ENCODE data around the gene MCM7.

Gene MCM7

DNA sequence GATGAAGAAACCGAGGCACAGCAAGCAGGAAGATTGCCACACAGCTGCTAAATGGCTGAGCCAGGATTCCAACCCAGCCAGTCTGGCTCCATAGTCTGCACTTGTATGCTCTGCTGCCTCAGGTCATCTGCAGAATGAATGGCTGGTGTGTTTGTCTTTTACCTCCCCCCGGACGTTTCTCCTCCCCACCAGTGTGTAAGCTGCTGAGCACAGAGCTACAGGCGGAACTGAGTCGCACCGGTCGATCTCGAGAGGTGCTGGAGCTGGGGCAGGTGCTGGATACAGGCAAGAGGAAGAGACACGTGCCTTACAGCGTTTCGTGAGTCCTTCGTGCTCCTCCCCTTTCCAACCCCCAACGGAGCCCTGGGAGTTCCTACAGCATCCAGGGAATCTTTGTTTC lies 20.9 kb upstream of the MCM7 start:
- ATAC-seq = no peak

DNA sequence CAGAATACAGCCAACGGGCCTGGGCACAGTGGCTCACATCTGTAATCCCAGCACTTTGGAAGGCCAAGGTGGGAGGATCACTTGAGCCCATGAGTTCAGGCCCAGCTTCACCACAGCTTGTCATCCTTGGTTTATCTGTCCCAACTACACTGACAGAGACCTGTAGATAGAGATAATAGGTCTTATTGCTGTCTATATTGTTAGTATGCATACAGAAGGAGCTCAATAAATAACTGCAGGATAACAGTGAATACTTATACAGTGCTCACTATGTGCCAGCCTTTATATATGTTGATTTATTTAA lies 19.5 kb upstream of the MCM7 start:
- ATAC-seq = no peak

DNA sequence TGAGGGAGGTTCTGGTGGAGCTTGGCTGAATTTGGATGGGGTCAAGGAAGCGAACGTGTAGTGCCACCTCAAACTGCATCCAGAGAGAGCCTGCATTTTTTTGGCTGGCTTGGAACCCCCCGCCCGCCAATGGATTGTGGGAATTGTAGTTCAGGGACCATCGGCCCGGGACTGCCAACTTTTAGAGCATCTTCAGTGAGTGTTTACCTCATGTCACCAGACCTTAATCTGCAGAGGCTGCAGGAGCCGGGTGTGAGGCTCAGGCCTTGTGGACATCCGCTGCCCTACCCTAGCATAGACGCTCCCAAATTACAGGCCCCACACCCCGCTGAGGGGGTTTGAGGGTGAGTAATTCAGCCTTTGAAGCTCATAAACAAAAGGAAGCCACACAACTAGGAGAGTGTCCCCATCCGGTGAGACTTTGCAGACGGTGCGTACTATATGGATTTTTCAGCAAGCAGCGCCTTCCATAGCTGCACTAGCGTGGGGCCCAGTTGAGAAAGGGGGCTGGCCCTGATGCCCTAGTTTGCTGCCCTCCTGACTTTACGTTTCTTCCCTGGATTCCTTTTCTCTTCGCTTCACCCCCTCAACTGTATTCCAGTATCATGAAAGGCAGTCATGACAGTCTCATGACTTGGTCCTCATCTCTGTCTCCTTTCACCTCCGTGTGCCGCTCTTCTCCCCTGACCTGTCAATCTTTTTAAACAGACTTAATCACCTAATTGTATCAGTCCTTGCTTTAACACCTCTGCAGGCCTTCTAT lies 19.0 kb upstream of the MCM7 start:
- peak; percentile 55 to 68 for ATAC-seq

DNA sequence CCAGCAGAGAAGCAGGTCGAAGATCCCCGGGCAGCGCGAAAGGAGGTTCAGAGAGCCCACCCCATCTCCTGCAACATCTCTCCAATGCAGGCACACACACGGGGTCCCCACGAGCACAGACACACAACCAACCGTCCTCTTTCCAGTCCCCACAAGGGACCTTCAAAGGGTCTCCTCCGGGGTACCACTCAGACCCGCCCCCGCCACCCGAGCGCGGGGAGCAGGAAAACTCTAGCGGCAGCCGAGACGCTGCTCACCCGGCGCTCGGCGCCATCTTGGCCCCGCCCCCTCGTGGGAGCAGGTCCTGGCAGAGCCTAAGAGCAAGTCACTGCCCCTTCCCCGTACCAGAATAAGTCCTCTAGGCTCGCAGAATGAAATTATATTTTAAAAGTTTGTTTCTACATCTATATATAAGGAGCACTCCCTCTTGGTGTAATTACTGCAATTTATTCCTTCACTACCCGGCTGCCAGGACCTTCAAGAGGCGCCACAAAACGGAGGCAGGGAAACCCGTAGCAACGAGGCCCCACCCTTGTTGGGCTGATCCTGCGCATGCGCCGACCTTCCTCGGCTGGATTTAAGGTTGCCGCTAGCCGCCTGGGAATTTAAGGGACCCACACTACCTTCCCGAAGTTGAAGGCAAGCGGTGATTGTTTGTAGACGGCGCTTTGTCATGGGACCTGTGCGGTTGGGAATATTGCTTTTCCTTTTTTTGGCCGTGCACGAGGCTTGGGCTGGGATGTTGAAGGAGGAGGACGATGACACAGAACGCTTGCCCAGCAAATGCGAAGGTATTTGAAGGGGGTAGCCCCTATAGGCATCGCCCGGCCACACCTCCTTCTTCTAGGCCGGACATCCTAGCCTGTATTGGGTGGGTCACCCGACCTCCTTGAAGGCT lies 18.1 kb upstream of the MCM7 start, which contains the start of the genes CNPY4 and TAF6:
CNPY4 (plus strand) TSS at position 563 of the 898 bp plus-strand sequence; CDS start at position 674, 111 bp downstream.
TAF6 (minus strand) TSS at position 287 of the 898 bp plus-strand sequence. CDS start 5,149 bp downstream, outside the sequence.
- ATAC-seq = peak; percentile 78 to 80

DNA sequence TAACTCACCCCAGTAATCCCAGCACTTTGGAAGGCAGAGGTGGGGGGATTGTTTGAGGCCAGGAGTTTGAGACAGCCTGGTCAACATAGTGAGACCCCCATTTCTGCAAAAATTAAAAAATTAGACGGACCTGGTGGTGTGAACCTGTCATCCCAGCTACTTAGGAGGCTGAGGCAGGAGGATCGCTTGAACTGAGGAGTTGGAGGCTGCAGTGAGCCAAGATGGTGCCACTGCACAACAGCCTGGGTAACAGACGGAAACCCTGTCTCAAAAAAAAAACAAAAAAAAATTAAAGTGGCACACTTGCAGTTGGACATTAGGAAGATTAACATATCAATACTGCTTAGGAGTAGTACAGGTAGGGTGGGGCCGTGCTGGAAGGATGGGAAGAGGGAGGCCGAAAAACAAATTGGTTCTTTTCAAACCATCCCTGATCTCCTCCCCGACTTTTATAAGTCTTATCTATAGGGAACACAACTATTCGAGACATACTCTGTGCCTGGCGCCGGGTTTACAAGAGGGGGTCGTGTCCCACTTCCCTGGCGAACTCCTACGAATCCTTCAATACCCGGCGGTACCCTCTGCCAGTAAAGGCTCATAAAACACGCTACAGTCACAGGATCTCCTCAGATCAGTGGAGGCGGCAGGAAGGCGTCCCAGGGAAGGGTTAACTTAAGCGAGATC lies 17.3 kb upstream of the MCM7 start:
- no peak for ATAC-seq

DNA sequence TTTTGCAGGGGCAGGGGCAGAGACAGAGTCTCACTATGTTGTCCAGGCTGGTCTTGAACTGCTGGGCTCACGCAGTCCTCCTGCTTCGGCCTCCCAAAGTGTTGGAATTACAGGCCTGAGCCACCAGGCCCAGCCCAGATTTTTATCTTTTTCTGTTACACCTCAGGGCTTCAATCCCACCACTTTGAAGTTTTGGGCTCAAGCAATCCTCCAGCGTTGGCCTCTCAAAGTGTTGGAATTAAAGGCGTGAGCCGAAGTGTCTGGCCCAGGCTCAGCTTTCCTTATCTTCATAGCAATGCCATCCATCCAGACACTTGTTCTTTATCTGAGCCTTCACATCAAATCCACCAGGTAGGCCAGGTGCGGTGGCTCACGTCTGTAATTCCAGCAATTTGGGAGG lies 13.8 kb upstream of the MCM7 start:
- no peak for ATAC-seq

DNA sequence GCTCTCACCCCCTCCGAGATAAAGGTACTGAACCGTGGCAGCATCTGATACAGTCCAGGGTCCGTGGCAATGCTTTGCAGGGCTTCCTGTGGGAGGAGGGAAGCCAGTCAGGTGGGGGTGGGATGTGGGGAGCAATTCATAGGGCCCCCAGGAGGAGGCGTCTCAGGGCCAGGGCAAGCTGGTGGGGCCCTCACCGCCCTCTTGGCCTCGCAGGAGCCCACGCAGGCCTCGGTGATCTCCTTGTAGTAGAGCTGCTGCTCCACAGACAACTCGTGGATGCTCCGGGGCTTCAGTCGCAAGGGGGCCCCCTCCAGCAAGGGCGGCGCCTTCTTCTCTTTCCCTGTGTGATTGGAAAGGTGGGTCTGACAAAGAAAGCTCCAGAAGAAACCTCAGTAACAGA lies 10.7 kb upstream of the MCM7 start:
- no peak for ATAC-seq

DNA sequence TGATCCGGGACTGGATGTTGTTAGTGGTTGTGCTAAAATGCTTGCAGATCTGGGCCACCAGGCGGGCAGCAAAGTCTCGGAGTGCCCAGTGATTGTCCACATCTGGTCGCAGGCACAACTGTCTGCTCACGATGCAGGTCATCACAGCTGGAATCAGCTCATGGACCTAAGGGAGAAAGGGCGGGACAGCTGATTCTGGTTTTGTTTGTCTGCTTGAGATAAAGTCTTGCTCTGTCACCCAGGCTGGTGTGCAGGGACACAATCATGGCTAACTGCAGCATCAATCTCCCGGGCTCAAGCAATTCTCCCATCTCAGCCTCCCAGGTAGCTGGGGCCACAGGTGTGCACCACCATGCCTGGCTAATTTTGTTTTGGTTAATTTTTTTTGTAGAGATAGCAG lies 10.0 kb upstream of the MCM7 start:
- ATAC-seq = no peak

DNA sequence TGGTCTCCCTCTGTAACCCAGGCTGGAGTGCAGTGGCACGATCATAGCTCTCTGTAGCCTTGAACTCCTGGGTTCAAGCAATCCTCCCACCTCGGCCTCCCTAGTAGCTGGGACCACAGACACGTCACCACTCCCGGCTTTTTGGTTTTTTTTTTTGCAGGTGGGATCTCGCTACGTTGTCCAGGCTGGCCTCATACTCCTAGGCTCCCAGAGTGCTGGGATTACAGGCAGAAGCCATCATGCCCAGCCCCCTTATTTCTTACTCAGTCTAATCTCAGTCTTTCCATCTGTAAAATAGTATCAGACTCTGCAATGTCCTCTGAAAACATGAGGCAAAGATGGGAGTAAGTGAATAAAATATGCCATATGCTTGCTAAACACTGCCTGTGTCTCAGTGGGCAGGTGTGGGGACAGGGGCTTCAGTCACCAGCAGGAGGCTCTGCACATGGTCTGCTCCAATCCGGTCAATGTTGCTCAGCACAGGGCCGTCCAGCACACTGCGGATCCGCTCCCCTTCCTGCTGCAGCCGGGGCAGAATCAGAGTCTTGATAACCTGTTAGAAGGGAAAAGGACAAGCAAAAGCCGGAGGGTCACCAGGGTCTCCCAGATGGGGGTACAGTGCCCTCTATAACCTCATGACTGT lies 8.4 kb upstream of the MCM7 start:
- ATAC-seq = no peak

DNA sequence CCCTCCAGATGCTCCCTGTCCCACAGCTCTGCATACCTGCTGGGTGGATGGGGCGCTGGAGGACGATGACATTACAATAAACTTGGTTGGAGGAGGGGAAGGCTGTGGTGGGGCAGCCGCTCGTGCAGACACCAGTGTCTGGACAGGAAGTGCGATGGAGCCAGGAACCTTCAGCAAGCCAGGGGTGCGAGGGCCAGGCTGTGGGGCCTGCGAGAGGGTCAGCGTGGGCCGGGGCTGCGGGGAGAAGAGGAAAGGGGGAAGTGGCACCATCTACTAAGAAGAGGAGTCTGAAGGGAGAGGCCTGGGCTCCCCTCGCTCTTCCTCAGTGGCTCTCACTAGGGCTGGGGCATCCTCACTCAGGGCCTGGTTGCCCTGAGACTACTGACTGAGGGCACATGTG lies 6.7 kb upstream of the MCM7 start:
- ATAC-seq = no peak

DNA sequence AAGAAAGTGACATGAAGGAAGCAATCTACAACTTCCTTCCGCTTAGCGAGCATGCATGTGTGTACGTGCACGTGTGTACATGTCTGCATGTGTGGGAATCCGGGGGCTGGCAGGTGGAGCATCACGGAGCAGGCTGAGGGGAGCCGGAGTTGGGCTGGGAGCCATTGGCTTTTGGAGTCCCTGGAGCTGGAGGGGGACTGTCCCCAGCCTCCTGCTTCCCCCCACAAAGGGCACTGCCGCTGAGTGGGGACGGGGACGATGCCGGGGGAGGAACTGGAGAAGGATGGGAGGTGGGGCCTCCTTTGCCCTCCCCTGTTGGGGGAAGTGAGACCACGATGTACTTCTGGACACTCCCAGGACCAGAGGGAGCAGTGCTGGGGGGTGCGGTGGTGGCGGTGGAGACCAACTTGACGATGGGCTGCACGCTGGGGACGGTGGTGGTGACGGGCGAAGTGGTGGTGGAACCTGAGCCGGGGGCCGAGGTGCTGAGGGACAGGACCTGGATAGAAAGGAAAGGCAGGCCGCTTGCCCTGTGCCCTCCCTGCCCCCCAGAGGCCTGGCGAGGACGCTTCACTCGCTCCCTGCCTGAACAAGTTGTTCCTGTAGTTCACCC lies 6.0 kb upstream of the MCM7 start:
- no peak for ATAC-seq

DNA sequence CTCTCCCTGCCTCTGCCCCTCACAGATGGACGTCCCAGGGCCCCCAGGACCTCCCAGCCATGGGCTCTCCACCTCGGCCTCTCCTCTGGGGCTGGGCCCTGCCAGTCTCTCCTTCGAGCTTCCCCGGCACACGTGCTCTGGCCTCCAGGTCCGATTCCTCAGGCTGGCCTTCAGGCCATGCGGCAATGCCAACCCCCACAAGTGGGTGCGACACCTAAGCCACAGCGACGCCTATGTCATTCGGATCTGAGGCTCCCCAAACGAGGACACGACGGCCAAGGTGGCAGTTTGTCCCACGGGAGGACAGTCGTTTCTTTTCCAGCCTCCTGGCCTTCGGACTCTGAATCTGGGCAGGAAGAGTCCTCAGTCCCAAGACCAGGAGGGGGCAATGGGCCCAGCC lies 5.4 kb upstream of the MCM7 start:
- no peak for ATAC-seq

DNA sequence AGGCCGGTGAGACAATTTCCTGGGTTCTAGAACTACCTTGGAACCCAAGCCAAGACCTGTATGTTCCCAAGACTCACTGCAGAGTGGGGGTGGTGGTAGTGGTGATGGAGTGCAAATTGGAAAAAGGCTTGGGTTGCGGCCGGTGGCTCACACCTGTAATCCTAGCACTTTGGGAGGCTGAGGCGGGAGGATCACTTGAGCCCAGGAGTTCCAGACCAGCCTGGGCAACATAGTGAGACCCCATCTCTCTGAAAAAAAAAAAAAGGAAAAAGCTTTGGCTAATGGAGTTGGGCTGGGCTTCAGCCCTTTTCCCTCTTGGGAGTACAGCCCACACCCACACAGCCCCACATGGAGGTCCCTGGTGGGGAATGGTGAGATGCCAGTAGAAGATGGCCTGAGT lies 4.3 kb upstream of the MCM7 start:
- ATAC-seq = no peak

DNA sequence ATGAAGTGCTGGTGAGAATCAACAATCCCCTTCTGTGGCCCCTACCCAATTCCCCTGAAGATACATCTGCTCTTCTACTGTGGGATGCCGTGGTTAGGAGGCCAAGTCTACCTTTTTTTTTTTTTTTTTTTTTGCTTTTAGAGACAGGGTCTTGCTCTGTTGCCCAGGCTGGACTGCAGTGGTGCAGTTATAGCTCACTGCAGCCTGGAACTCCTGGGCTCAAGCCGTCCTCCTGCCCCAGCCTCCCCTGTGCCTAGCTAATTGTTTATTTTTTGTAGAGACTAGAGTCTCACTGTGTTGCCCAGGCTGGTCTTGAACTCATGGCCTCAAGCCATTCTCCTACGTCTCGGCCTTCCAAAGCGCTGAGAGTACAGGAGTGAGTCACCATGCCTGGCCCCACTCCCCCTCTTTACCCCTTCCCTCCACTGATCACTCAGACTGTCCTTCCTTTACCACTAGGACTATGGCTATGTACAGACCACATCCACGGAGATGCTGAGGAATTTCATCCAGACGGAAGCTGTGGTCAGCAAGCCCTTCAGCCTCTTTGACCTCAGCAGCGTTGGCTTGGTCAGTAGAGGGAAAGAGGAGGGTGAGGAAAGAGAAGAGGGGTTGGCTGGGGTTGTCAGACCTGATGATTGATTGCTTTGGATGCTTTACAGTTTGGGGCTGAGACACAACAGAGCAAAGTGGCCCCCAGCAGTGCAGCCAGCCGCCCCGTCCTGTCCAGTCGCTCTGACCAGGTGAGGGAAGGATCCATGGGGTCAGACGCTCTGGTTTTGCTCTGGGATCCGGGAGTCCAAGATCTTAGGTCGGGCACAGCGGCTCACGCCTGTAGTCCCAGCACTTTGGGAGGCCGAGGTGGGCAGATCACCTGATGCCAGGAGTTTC lies 2.0 kb upstream of the MCM7 start:
- no peak for ATAC-seq

DNA sequence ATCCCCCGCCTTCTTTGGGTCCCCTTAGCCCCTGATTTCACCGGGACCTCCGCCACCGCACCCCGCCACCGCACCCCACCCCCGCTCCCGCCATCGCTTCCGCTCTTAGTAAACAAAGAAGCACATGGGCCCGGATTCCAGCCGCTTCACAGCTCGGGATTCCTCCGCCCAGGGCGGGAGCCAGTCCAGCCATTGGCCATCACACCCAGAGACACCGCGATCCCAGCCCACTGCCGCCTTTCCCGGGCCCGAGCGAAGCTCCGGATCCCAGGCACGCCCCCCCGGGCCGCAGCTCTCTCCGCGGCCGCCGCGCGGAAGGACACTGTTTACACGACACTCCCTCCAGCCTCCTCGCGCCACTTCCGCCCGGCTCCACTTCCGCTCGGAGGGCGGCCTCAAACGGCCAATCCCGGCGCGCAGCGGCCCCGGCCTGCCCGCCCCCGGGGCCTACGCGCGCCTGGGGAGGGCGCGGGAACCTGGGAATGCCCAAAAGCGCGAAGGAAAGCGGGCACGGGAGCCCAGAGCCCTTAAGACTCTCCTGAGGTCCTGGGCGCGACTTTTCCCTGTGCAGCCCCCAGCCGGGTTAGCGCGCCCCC lies 679 bp downstream of the MCM7 start:
- peak; percentile 75 to 77 for ATAC-seq

DNA sequence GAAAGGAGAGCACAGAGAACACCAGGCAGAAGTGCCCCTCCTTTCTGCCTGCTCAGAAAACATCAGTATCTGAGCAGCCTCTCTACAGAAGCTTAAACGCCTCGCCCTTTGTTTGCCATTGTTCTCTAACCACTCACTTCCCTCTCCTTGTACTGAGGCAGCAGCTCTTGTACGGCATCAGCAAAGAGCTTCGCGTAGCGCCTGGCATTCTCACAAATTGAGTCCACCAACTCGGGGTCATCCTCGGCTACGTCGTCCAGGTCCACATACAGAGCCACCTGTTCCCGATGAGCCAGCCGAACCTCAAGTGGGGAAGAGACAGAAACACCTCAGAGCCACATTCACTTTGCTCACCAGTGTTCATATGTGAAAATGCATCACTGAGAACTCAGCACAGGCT lies 1.7 kb downstream of the MCM7 start:
- no peak for ATAC-seq

DNA sequence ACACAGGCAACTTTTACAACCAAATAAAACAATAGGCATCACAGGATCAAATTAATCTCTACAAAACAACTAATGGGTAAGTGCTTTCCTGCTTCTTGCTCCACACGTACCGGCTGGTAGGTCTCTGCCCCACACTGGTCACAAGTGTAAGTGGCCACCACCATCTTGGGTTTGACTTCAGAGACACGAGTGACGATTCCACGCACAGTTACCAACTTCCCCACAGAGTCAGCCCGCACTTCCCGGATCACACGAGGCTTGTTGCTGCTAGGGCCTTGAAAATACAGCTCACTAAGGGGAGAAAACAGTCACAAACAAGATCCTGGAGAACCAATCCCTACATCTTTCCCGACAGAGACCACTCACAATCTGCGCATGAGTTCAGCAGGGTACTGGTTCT lies 2.3 kb downstream of the MCM7 start:
- no peak for ATAC-seq

DNA sequence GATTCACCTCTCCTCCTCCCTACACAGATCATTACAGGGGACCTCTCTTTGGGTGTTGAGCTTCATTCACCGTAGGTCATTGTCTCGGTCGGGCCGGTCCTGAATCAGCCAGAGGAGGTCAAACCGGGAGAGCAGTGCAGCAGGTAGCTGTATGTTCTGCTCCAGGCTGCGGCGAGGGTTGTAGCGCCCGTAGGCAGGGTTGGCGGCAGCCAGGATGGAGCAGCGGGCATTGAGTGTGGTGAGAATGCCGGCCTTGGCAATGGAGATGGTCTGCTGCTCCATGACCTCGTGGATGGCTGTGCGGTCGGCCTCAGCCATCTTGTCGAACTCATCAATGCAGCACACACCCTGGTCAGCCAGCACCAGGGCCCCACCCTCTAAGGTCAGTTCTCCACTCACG lies 5.5 kb downstream of the MCM7 start:
- ATAC-seq = no peak

DNA sequence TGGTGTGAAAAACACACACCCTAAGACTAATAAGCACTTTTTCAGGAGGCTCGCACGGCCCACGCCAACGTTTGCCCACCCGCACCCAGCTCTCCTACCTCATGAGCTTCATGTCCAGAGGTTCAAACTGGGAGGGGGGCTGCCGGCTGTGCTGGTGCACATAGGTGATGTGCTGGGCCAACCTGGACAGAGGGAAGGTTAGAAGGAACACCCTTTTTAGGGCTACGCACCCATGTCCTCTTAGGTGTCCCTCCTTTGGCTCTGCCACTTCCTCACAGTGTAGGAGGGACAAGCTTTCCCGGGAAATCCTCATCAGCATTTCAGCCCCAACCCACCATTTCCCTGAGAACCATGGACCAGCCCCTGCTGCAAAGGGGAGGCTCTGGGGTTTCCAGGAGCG lies 5.9 kb downstream of the MCM7 start:
- ATAC-seq = no peak

DNA sequence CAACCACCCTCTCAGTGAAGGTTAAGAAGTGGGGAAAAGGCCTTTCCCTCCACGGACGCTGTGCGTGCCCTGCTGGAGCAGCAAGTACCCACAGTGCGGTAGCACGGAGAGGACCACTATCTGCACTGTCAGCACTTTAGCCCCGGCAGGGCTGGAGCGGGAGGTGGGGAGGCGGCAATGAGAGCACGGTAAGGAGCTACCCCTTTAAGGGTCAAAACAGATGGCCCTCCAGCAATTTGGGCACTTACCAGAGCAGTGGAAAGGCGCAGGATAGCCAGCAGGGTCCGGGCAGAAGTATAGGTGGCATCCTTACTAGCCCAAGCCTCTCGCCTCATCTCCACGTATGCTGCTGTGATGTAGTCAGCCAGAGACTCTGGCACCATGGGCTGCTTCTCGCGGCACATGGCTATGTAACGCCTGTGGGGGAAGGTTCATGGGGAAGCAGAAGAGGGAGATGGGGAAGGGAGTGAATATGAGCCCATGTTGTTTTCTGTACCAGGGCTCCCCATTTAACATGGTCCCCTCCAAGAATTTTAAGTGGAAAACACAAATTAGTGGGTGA lies 7.2 kb downstream of the MCM7 start:
- no peak for ATAC-seq

DNA sequence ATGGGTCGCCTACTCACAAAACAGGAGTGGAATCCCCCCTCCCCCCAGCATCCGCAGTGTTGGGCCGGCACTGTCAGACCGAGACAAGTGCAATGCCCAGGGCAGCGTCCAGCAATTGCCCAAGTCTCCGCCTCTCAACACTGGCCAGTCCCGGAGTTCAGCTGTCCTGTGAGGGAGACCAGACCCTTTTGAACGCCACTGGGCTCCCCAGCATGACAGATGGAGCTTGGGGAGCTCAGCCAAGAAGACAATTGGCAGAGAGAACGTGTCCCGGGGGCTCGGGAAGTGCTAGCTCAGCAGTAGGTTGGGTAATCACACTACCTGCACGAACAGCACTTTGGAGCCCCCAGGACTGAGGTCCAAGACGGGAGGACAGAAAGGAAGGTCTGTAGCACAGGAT lies 7.7 kb downstream of the MCM7 start:
- ATAC-seq = no peak
